ENCODE data around the gene ZSWIM6.

DNA sequence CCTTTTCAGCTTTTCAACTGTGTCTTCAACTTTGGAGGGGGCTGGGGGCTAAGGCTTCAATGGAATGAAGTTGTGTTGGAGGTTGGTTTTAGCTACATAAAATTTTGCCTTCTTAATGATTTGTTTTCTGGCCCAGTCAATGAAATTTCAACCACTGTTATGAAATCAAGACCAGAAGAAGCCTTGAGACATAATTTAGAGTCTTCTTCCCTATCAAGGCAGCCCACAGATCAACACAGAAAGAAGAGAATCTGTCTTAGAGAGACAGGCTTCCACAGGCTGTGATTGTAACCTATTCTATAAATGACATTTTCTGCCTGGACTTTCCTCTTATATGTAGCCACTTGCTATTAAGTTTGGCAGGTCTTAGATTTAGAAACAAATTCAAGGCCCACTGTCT is 46.5 kb upstream of the ZSWIM6 start:
- TF ChIP-seq, protein P1, sequence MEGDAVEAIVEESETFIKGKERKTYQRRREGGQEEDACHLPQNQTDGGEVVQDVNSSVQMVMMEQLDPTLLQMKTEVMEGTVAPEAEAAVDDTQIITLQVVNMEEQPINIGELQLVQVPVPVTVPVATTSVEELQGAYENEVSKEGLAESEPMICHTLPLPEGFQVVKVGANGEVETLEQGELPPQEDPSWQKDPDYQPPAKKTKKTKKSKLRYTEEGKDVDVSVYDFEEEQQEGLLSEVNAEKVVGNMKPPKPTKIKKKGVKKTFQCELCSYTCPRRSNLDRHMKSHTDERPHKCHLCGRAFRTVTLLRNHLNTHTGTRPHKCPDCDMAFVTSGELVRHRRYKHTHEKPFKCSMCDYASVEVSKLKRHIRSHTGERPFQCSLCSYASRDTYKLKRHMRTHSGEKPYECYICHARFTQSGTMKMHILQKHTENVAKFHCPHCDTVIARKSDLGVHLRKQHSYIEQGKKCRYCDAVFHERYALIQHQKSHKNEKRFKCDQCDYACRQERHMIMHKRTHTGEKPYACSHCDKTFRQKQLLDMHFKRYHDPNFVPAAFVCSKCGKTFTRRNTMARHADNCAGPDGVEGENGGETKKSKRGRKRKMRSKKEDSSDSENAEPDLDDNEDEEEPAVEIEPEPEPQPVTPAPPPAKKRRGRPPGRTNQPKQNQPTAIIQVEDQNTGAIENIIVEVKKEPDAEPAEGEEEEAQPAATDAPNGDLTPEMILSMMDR (conservative IDR thresholded peaks at IDR 0.05; ENCODE audit: low read depth, low read length), result no peak
- TF ChIP-seq EZH2 (IDR thresholded peaks at IDR 0.05; ENCODE audit: low read length, unreplicated experiment), result no peak
- no peak for TF ChIP-seq EZH2phosphoT487 (IDR thresholded peaks at IDR 0.05; ENCODE audit: borderline replicate concordance, low read length)

Measured in PC-3 (cell line).